ENCODE measurements around the gene LMO7.

LMO7 gene

GRCh38 chr13:75801388-75801945 is 165.3 kb downstream of the LMO7 start:
- no peak for DNase-seq (ENCODE audit: low read depth)

- DNase-seq (ENCODE audit: low read depth), result no peak
Measured at GRCh38 chr13:75802161-75802560, 166.0 kb downstream of the LMO7 start.

GRCh38 chr13:75803164-75803611 is 167.1 kb downstream of the LMO7 start:
- DNase-seq (ENCODE audit: low read depth), result no peak

- DNase-seq (ENCODE audit: low read depth), result no peak
Measured at GRCh38 chr13:75804054-75804453, 167.9 kb downstream of the LMO7 start.

- DNase-seq (ENCODE audit: low read depth), result no peak
Measured at GRCh38 chr13:75804605-75805004, 168.5 kb downstream of the LMO7 start.

GRCh38 chr13:75806117-75806516 is 170.0 kb downstream of the LMO7 start:
- no peak for DNase-seq (ENCODE audit: low read depth)

GRCh38 chr13:75811361-75811760 is 175.2 kb downstream of the LMO7 start:
- no peak for DNase-seq (ENCODE audit: low read depth)

GRCh38 chr13:75811841-75812240 is 175.7 kb downstream of the LMO7 start:
- no peak for DNase-seq (ENCODE audit: low read depth)

GRCh38 chr13:75812751-75813181 is 176.6 kb downstream of the LMO7 start:
- no peak for DNase-seq (ENCODE audit: low read depth)

GRCh38 chr13:75813323-75813722 is 177.2 kb downstream of the LMO7 start:
- DNase-seq (ENCODE audit: low read depth), result no peak

- no peak for DNase-seq (ENCODE audit: low read depth)
Measured at GRCh38 chr13:75818179-75818967, 182.2 kb downstream of the LMO7 start.

- no peak for DNase-seq (ENCODE audit: low read depth)
Measured at GRCh38 chr13:75818968-75819225, 182.8 kb downstream of the LMO7 start.

- DNase-seq (ENCODE audit: low read depth), result no peak
Measured at GRCh38 chr13:75825161-75825560, 189.0 kb downstream of the LMO7 start.

- no peak for DNase-seq (ENCODE audit: low read depth)
Measured at GRCh38 chr13:75825594-75825993, 189.5 kb downstream of the LMO7 start.

GRCh38 chr13:75826391-75826790 is 190.3 kb downstream of the LMO7 start:
- no peak for DNase-seq (ENCODE audit: low read depth)

GRCh38 chr13:75829830-75830229 is 193.7 kb downstream of the LMO7 start:
- DNase-seq (ENCODE audit: low read depth), result no peak

GRCh38 chr13:75830842-75831241 is 194.7 kb downstream of the LMO7 start:
- no peak for DNase-seq (ENCODE audit: low read depth)

GRCh38 chr13:75831389-75831788 is 195.3 kb downstream of the LMO7 start:
- no peak for DNase-seq (ENCODE audit: low read depth)

GRCh38 chr13:75832812-75833211 is 196.7 kb downstream of the LMO7 start:
- DNase-seq (ENCODE audit: low read depth), result no peak

- no peak for DNase-seq (ENCODE audit: low read depth)
Measured at GRCh38 chr13:75836441-75836840, 200.3 kb downstream of the LMO7 start.

GRCh38 chr13:75838366-75839005 is 202.4 kb downstream of the LMO7 start:
- DNase-seq (ENCODE audit: low read depth), result no peak

GRCh38 chr13:75839406-75839805 is 203.3 kb downstream of the LMO7 start:
- DNase-seq (ENCODE audit: low read depth), result no peak

GRCh38 chr13:75841905-75842304 is 205.8 kb downstream of the LMO7 start:
- DNase-seq (ENCODE audit: low read depth), result no peak

- DNase-seq (ENCODE audit: low read depth), result no peak
Measured at GRCh38 chr13:75843074-75843473, 206.9 kb downstream of the LMO7 start.

Measured in HS-27A (cell line).